Right forelimb (tissue), 1 donor: ENCODE data around the gene UBAP1L.
A peak's percentile ranks its signal among the peaks of the same experiment; 100 is the strongest.
"Not testable (repeated sequence)": the region's sequence is repeated elsewhere in the genome, so short reads cannot be mapped to it uniquely, and the experiment has no call there.

ENCODE experiments used
- DNase-seq: peaks from one replicate; pipeline ENCODE4 v3.0.0-alpha.2; 2018

Gene UBAP1L

GRCh38 chr15:65062061-65062460, 52.9 kb downstream of the UBAP1L start:
- DNase-seq, result no peak

- no peak for DNase-seq
Observed at GRCh38 chr15:65060641-65061397, 54.2 kb downstream of the UBAP1L start.

- DNase-seq, result no peak
Observed at GRCh38 chr15:65059931-65060596, 54.9 kb downstream of the UBAP1L start.

GRCh38 chr15:65059369-65059750, 55.6 kb downstream of the UBAP1L start:
- DNase-seq, result no peak

GRCh38 chr15:65058394-65059368, 56.3 kb downstream of the UBAP1L start:
- DNase-seq, result no peak

GRCh38 chr15:65057549-65057940, 57.5 kb downstream of the UBAP1L start:
- DNase-seq, result no peak

- DNase-seq, result no peak
Observed at GRCh38 chr15:65056868-65057548, 58.0 kb downstream of the UBAP1L start.

- DNase-seq, result no peak
Observed at GRCh38 chr15:65056106-65056505, 58.9 kb downstream of the UBAP1L start.

- no peak for DNase-seq
Observed at GRCh38 chr15:65055201-65055870, 59.7 kb downstream of the UBAP1L start.

- peak; percentile 86 for DNase-seq
Observed at GRCh38 chr15:65054333-65055200, 60.4 kb downstream of the UBAP1L start.

- DNase-seq, result no peak
Observed at GRCh38 chr15:65052956-65053355, 62.0 kb downstream of the UBAP1L start.

GRCh38 chr15:65051266-65051665, 63.7 kb downstream of the UBAP1L start:
- no peak for DNase-seq

GRCh38 chr15:65050270-65050669, 64.7 kb downstream of the UBAP1L start:
- no peak for DNase-seq

- DNase-seq, result peak; percentile 87
Observed at GRCh38 chr15:65049418-65049840, 65.6 kb downstream of the UBAP1L start.

- DNase-seq, result no peak
Observed at GRCh38 chr15:65048241-65048640, 66.8 kb downstream of the UBAP1L start.

GRCh38 chr15:65044724-65045481, 70.1 kb downstream of the UBAP1L start, which contains the start of gene SLC51B:
Gene SLC51B (plus strand): TSS chr15:65045387. CDS start chr15:65050005, 4,618 bp downstream.
- no peak for DNase-seq

- DNase-seq, result not testable (repeated sequence)
Observed at GRCh38 chr15:65044218-65044617, 70.8 kb downstream of the UBAP1L start.

GRCh38 chr15:65042776-65043327, 72.1 kb downstream of the UBAP1L start:
- no peak for DNase-seq
